RPMI7951 (cell line): ENCODE results near the gene ITPK1. TPM values are rescaled to one million over a fixed set of nuclear protein-coding genes. Genes with fewer than 3 reads are reported as not detected.

Source experiments
- DNase-seq: peaks from one replicate; pipeline ENCODE4 v3.0.0-alpha.2; 2012; ENCODE audit warnings: low read depth
- total RNA-seq: library from RNA; depleted of rRNA; stranded (reverse); fragments of >200 nt; shearing (Covaris generic); gene quantifications from 2 replicates; pipeline ENCODE4 v1.2.3, GENCODE V29; 2014

ITPK1 gene
- total RNA-seq, 1 experiment from 2014 or later = 7.7 TPM

- no peak for DNase-seq
These were observed 191.5 kb downstream of the ITPK1 start for GRCh38 chr14:92924247-92924646.

- DNase-seq = no peak
These were observed 192.0 kb downstream of the ITPK1 start for GRCh38 chr14:92923744-92924103.

- peak; percentile 23 for DNase-seq
These were observed 192.6 kb downstream of the ITPK1 start, which contains the start of gene CHGA for GRCh38 chr14:92922883-92923743. Gene CHGA (plus strand): TSS chr14:92923150. CDS start chr14:92923360, 210 bp downstream.

GRCh38 chr14:92922155-92922735, 193.5 kb downstream of the ITPK1 start:
- no peak for DNase-seq

- DNase-seq = no peak
These were observed 195.7 kb downstream of the ITPK1 start for GRCh38 chr14:92920001-92920400.

- no peak for DNase-seq
These were observed 197.8 kb downstream of the ITPK1 start for GRCh38 chr14:92917956-92918355.

GRCh38 chr14:92917041-92917940, 198.4 kb downstream of the ITPK1 start:
- no peak for DNase-seq

- DNase-seq = no peak
These were observed 199.5 kb downstream of the ITPK1 start for GRCh38 chr14:92916201-92916600.

GRCh38 chr14:92914087-92914656, 201.6 kb downstream of the ITPK1 start:
- DNase-seq = peak; percentile 19

- no peak for DNase-seq
These were observed 208.3 kb downstream of the ITPK1 start for GRCh38 chr14:92907316-92907911.

GRCh38 chr14:92906823-92907222, 208.9 kb downstream of the ITPK1 start:
- DNase-seq = no peak

- no peak for DNase-seq
These were observed 209.3 kb downstream of the ITPK1 start for GRCh38 chr14:92906420-92906819.

- no peak for DNase-seq
These were observed 210.1 kb downstream of the ITPK1 start for GRCh38 chr14:92905667-92906066.

- no peak for DNase-seq
These were observed 212.4 kb downstream of the ITPK1 start for GRCh38 chr14:92903359-92903758.

GRCh38 chr14:92902726-92903125, 213.0 kb downstream of the ITPK1 start:
- no peak for DNase-seq

GRCh38 chr14:92902191-92902590, 213.5 kb downstream of the ITPK1 start:
- DNase-seq = no peak

GRCh38 chr14:92900660-92901059, 215.1 kb downstream of the ITPK1 start:
- DNase-seq = no peak

- no peak for DNase-seq
These were observed 217.1 kb downstream of the ITPK1 start for GRCh38 chr14:92898566-92899131.

- DNase-seq = no peak
These were observed 217.7 kb downstream of the ITPK1 start for GRCh38 chr14:92897922-92898565.

- DNase-seq = no peak
These were observed 220.3 kb downstream of the ITPK1 start for GRCh38 chr14:92895352-92895878.
